Activated CD8-positive, alpha-beta memory T cell treated with anti-CD3 and anti-CD28 coated beads for 24 hours (primary cell): Measurements from ENCODE around the gene GPSM3.
A peak's percentile ranks its signal among the peaks of the same experiment; 100 is the strongest.
"Not testable (repeated sequence)": the region's sequence is repeated elsewhere in the genome, so short reads cannot be mapped to it uniquely, and the experiment has no call there.

Experiments
- DNase-seq: peaks from one replicate; pipeline ENCODE4 v3.0.0-alpha.2; 2020

The GPSM3 gene

DNA sequence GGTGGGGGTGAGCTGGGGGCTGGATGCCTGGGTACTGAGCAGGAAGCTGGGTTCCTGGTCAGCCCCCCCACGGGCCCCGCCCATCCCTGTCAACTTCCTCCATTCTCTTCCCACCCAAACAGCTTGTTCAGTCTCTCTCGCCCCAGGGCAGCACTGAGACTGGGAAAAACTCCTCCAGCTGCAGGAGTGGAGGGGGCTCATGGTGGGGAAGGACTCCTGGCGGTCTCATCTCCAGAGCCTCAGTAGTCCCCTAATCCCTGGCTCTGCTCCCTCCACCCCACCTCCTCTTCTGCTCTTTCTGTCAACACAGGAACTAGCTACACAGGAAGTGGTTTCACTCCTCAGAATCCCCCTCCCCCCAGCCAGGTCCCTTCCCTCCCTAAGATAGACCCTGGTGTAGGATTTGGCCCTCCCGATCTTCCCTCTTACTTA is at the start of gene GPSM3:
Gene GPSM3, minus strand, starts transcription at position 36 of the 432 bp plus-strand sequence. CDS start 130 bp downstream, outside the sequence.
- DNase-seq = peak; percentile 75

DNA sequence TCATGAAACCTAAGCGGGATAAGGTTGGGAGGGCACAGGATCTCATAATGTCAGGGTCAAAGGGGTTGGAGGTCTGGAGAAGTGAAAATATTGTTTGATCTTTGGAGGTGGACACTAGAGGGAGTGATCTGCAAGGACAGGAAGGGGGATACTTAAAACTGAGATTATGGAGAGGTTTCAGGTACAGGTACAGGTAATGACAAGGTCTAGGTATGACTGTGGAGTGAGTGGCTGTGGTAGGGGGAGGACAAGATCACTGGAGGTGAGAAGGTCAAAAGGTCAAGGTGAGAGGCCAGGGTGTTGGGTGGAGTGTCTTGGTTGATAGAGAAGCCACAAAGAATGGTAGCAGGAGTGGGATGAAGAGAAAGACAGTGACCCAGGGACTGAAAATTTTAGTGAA is 48.2 kb upstream of the GPSM3 start:
- DNase-seq = no peak

DNA sequence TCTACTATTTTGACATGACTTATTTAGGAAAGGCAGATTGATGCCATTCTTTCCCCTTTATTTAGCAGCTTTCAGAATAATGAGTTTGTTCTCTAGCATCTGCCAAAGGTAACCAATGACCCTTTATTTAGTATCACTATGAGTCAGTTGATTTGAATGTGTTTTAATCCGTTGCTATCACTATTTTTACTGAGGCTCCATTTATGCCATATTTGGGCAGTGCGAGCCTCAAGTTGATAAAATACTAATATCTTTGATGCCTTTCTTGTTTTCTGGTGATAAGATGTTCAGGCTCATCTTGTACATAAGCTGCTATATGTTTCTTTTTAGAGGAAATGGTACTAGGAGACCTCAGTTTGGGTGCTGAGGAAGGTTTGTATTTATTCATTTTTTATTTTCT is 47.0 kb upstream of the GPSM3 start:
- DNase-seq = no peak

GRCh38 chr6:32234934-32235333 is 42.5 kb upstream of the GPSM3 start:
- DNase-seq = peak; percentile 47

DNA sequence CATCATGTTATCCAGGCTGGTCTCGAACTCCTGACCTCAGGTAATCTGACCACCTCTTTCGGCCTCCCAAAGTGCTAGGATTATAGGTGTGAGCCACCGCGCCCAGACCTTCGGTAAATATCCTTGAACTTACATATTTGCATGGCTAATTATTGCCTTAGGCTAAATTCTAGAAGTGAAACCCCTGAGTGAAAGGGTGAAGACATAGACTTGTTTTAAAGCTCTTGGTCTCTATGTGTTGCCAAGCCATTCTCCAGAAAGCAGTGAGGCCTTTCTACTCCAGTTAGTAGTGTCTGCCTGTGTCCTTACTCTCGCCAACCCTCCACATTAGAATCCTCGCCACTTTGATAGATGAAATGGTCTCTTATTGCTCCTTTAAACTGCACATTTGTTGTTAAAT is 34.0 kb upstream of the GPSM3 start:
- no peak for DNase-seq

GRCh38 chr6:32224696-32225095 is 32.3 kb upstream of the GPSM3 start:
- DNase-seq = no peak

GRCh38 chr6:32223258-32224235 is 31.1 kb upstream of the GPSM3 start, which contains the start of gene NOTCH4:
NOTCH4 (minus strand) TSS chr6:32224067; CDS start chr6:32223928, 139 bp downstream.
- no peak for DNase-seq

- no peak for DNase-seq
These were observed 30.1 kb upstream of the GPSM3 start for GRCh38 chr6:32222333-32223230.

GRCh38 chr6:32220021-32220420 is 27.6 kb upstream of the GPSM3 start:
- no peak for DNase-seq

DNA sequence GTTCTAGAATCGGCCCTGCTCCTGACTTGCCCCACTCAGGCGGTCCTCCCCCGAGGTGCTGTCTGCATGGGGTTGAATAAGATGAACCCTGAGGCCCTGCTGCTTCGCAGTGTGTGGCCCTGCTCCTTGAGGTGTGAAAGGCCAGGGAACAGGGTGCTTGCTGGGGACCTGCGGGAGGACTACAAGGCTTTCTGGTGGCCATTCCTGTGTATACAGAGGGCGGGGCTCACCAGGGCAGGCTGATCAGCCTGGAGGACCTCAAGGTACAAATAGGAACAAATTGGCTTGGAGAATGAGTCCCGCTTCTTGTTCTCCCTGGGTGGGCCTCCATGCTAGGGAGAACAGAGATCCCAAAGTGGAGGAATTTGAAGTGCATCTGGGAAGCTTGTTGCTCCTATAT is 25.7 kb upstream of the GPSM3 start:
- no peak for DNase-seq

- DNase-seq = no peak
These were observed 24.6 kb upstream of the GPSM3 start for GRCh38 chr6:32216998-32217397.

GRCh38 chr6:32216285-32216684 is 23.8 kb upstream of the GPSM3 start:
- no peak for DNase-seq

- DNase-seq = no peak
These were observed 23.2 kb upstream of the GPSM3 start for GRCh38 chr6:32215617-32216016.

GRCh38 chr6:32214126-32214525 is 21.7 kb upstream of the GPSM3 start:
- DNase-seq = no peak

DNA sequence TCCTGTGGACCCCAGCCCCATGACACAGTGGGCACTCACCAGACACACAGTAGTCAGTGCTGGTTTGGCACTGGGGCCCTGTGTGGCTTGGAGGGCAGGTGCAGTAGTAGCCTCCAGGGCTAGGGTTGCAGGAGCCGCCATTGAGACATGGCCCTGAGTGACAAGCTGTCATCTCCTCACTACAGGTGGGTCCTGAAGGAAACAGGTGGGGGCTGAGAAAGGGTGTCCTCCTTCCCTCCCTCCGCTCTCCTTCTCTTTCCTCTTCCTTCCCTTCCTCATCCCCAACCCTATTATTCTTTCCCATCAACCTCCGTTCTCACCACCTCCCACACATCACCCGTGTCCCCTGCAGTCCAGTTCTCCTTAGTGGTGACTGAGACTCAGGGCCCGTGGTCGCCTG is 21.2 kb upstream of the GPSM3 start:
- no peak for DNase-seq

DNA sequence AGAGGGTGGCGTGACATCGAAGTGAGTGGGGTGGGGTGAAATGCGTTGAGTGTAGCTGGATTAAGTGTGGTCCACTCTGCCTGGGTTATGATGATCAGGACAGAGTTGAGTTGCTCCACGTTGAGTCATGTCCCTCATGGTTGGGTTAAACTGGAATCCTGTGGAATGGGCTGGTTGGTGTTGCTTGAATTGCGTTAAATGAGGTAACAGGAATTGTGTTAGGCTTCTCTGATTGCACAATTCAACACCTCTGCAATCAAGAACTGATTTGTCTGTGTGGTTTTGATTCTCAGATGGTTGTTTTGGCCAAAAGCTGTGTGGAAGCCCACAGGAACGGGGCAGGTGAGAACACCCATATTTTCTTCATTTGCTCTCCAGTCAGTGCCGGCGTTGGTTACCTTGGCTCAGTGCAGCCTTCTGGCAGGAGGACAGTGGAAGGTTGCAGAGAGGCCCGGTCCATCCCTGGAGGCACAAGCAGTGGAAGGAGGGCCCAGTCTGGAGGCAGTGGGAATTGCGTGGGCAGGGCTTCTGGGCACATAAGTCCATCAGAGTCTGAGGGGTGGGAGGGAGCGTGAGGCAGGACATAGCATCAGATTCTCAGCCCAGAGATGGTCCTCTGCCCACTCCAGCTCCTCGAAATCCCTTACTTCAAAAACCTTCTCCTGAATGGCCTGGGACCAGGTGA is 19.8 kb upstream of the GPSM3 start:
- no peak for DNase-seq

- not testable (repeated sequence) for DNase-seq
These were observed 19.0 kb upstream of the GPSM3 start for GRCh38 chr6:32211432-32211831.

GRCh38 chr6:32210191-32210601 is 17.8 kb upstream of the GPSM3 start:
- DNase-seq = no peak

DNA sequence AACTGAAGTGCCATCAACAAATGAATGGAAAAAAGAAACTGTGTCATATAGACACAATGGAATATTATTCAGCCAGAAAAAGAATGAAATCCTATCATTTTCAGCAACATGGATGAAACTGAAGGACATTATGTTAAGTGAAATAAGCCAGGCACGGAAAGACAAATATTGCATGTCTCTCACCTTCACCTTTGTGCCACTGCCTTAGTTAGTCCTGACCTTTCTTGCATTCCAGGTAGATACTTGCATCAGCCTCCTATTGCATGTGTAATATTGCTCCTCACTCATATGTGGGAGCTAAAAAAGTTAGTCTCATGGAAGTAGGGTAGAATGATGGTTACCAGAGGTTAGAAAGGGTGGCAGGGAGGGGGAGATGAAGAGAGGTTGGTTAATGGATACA is 16.6 kb upstream of the GPSM3 start:
- no peak for DNase-seq

DNA sequence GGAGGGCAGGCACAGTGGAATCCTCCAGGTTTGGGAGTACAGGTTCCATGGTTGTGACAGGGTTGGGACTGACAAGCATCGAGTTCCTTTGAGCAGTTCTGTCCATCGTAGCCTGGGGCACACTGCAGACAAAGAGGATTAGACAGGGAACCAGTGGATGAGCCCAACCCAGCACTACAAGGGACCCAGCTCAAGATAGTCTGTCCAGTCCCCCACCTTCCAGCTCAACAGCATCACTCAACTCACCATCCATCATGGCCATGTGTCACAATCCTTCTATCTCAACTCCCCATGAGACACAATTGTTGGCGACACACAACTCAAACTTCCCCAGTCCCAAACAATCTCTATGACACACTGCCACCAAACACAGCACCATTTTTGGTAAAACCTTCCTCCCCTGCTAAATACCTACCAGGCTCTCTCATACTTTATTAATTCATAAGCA is 11.8 kb upstream of the GPSM3 start:
- no peak for DNase-seq

GRCh38 chr6:32203426-32204267 is 11.2 kb upstream of the GPSM3 start:
- no peak for DNase-seq

DNA sequence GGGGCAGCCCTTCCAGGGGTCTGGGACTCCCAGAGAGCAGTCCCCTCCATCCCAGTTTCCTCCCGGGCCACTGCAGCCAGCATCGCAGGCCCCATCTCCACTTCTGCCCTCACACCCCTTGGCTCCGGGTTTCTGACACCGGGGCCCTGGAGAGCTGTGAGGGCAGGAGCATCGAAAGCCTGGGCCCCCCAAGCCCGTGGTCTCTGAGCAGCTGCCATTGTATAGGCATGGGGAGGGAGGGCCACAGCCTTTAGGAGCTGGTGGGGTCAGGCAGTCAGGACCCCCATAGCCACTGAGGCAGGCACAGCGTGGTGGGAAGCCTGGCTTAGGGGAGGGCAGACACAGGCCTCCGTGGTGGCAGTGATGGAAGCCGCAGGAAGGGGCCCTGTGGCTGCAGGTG is 9.7 kb upstream of the GPSM3 start:
- no peak for DNase-seq
